ENCODE measurements around the gene EIF4G1. TPM values are rescaled to one million over a fixed set of nuclear protein-coding genes. Genes with fewer than 3 reads are reported as not detected.

EIF4G1 gene
- total RNA-seq, 1 experiment from 2014 or later = 798 TPM

DNA sequence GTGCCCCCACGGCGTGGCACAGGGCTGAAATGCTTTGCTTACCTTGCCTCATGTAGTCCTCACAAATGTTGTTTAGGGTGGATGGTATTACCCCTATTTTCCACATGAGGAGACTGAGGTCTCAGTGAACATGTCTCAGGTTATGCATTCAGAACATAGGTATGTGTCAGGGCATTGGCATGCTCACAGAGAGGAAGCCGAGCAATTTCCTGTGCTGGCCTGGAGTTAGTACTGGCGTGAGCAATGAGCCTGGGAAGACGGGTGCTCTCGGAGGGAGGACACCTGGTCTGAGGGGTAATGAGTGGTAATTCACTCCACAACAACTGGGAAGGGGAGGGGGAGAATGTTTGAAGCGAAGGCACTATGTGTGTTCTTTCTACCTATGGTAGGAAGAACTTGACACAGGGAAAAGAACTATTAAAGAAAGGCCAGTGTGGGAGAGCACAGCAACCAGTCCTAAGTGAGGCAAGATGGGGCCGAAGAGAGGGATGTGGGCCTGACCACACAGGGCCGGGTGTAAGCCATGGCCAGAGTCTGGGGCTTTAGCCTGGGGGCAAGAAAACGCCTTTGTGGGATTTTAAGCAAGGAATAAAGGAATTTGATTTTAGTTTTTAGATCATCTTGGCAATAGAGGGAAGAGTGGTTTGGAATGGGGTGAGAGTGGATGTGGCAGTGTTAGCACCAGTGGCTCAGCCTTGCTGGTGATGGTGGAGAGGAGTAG is 18.1 kb downstream of the EIF4G1 start:
- H3K4me1 ChIP-seq (ENCODE audit: control insufficient read depth, insufficient read depth, low read length) = peaks cover 58% of the 10 kb centered on the region

GRCh38 chr3:184333190-184333589 is 18.8 kb downstream of the EIF4G1 start:
- POLR2A ChIA-PET = no interaction called here
- peaks cover 58% of the 10 kb centered on the region for H3K4me1 ChIP-seq (ENCODE audit: control insufficient read depth, insufficient read depth, low read length)

More for the DNA sequence above, 18.1 kb downstream of the EIF4G1 start:
- CTCF ChIA-PET = no interaction called here
- DNase-seq (ENCODE audit: low read depth, low spot score) (peak; percentile 88), ATAC-seq (peak; percentile 5; the same call in 1 of the 2 replicates)
- POLR2A ChIA-PET = no interaction called here
- BruUV-seq (replicated peaks) = no TSS peak
- in situ Hi-C loops (cut with HindIII; ENCODE audit: low pct_unique_long_range_greater_than_20kb, low sequenced_read_pairs) = no loop called here
- peak overlapping the region; percentile 60 for H3K27ac ChIP-seq (ENCODE audit: low read length)
- peaks cover 25% of the 10 kb centered on the region; the same call in 1 of the 2 replicates for H3K36me3 ChIP-seq (ENCODE audit: control insufficient read depth, insufficient read depth, low read length)
- TF ChIP-seq CTCF (IDR thresholded peaks at IDR 0.05) = no peak
- TF ChIP-seq POLR2AphosphoS5 (IDR thresholded peaks at IDR 0.05; ENCODE audit: low read depth, low read length) = no peak
- TF ChIP-seq, protein P1, sequence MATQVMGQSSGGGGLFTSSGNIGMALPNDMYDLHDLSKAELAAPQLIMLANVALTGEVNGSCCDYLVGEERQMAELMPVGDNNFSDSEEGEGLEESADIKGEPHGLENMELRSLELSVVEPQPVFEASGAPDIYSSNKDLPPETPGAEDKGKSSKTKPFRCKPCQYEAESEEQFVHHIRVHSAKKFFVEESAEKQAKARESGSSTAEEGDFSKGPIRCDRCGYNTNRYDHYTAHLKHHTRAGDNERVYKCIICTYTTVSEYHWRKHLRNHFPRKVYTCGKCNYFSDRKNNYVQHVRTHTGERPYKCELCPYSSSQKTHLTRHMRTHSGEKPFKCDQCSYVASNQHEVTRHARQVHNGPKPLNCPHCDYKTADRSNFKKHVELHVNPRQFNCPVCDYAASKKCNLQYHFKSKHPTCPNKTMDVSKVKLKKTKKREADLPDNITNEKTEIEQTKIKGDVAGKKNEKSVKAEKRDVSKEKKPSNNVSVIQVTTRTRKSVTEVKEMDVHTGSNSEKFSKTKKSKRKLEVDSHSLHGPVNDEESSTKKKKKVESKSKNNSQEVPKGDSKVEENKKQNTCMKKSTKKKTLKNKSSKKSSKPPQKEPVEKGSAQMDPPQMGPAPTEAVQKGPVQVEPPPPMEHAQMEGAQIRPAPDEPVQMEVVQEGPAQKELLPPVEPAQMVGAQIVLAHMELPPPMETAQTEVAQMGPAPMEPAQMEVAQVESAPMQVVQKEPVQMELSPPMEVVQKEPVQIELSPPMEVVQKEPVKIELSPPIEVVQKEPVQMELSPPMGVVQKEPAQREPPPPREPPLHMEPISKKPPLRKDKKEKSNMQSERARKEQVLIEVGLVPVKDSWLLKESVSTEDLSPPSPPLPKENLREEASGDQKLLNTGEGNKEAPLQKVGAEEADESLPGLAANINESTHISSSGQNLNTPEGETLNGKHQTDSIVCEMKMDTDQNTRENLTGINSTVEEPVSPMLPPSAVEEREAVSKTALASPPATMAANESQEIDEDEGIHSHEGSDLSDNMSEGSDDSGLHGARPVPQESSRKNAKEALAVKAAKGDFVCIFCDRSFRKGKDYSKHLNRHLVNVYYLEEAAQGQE (IDR thresholded peaks at IDR 0.05; ENCODE audit: insufficient read depth in 1 of 2, low read depth in 2 of 2, low read length in 1 of 2) = no peak
- TF ChIP-seq SIN3A (IDR thresholded peaks at IDR 0.05; ENCODE audit: borderline replicate concordance, insufficient read depth, low read depth, low read length) = no peak
- no peak for TF ChIP-seq TCF7L2 (IDR thresholded peaks at IDR 0.05; ENCODE audit: low read depth, low read length)
- no peaks in the 10 kb centered on the region for H3K27me3 ChIP-seq (ENCODE audit: control insufficient read depth, insufficient read depth, low read length)
- no peak overlapping the region for H3K4me3 ChIP-seq (ENCODE audit: low read depth in 2 of 2, low read length in 2 of 2)
- intact Hi-C loops (cut with micrococcal nuclease; ENCODE audit: unreplicated experiment) = no loop called here
- no peaks in the 10 kb centered on the region for H3K9me3 ChIP-seq (ENCODE audit: control insufficient read depth, insufficient read depth, low read depth, low read length)

More at GRCh38 chr3:184333190-184333589, 18.8 kb downstream of the EIF4G1 start:
- no peak for DNase-seq (ENCODE audit: low read depth, low spot score)
- no peak for TF ChIP-seq CTCF (IDR thresholded peaks at IDR 0.05)
- no peak for TF ChIP-seq POLR2AphosphoS5 (IDR thresholded peaks at IDR 0.05; ENCODE audit: low read depth, low read length)
- TF ChIP-seq SIN3A (IDR thresholded peaks at IDR 0.05; ENCODE audit: borderline replicate concordance, insufficient read depth, low read depth, low read length) = no peak
- TF ChIP-seq, protein P1 (IDR thresholded peaks at IDR 0.05; ENCODE audit: insufficient read depth in 1 of 2, low read depth in 2 of 2, low read length in 1 of 2) = no peak
- no peak for TF ChIP-seq TCF7L2 (IDR thresholded peaks at IDR 0.05; ENCODE audit: low read depth, low read length)
- no peak for ATAC-seq
- no peaks in the 10 kb centered on the region for H3K27me3 ChIP-seq (ENCODE audit: control insufficient read depth, insufficient read depth, low read length)
- H3K4me3 ChIP-seq (ENCODE audit: low read depth in 2 of 2, low read length in 2 of 2) = no peak overlapping the region
- in situ Hi-C loops (cut with HindIII; ENCODE audit: low pct_unique_long_range_greater_than_20kb, low sequenced_read_pairs) = no loop called here
- CTCF ChIA-PET = no interaction called here
- intact Hi-C loops (cut with micrococcal nuclease; ENCODE audit: unreplicated experiment) = no loop called here
- peaks cover 20% of the 10 kb centered on the region; the same call in 1 of the 2 replicates for H3K36me3 ChIP-seq (ENCODE audit: control insufficient read depth, insufficient read depth, low read length)
- TSS peak; percentile 62 for BruUV-seq (replicated peaks)
- H3K27ac ChIP-seq (ENCODE audit: low read length) = peak overlapping the region; percentile 60
- no peaks in the 10 kb centered on the region for H3K9me3 ChIP-seq (ENCODE audit: control insufficient read depth, insufficient read depth, low read depth, low read length)
